Loucy (cell line): ENCODE results near the gene BCAR3.

Experiments used
- EZH2phosphoT487 ChIP-seq: fragments of 200-600 bp; IDR thresholded peaks from 2 replicates; pipeline ENCODE4 v1.6.1; 2018; ENCODE audit warnings: antibody characterized with exemption, mild to moderate bottlenecking, moderate library complexity, borderline replicate concordance
- TF ChIP-seq, protein P1 (sequence below): fragments of 200-600 bp; sonication (generic); conservative IDR thresholded peaks from 2 replicates; pipeline ENCODE4 v1.5.1; 2014; ENCODE audit warnings: mild to moderate bottlenecking, antibody characterized with exemption, low read length

DNA sequence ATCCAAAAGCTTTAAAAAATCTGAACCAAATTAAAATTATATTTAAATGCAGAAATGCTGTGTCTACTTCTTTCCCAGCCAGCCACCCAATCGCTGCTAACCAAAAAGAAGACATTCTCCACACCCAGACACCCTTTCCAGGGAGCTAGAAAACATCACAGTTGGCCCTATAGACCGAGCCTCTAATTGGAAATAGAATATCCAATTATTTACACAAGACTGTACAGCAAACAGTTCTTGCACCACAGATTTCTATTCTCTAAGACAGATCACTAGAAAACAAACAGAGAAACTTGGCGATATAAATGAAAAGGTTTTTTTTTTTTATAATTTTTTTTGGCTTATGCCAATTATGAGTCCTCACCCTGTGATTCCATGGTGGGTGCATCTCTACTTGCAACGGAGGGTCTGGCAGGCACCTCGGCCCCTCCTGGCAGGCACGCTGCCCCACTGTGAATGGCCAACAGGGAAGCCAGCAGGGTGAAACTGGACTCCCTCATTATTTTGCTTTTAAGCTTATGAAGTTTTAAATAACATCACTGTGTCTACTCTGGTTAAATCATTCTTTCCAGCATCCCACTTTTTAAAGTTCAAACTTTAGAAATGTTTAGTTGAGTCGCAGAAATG is 29.2 kb downstream of the BCAR3 start:
- TF ChIP-seq, protein P1, sequence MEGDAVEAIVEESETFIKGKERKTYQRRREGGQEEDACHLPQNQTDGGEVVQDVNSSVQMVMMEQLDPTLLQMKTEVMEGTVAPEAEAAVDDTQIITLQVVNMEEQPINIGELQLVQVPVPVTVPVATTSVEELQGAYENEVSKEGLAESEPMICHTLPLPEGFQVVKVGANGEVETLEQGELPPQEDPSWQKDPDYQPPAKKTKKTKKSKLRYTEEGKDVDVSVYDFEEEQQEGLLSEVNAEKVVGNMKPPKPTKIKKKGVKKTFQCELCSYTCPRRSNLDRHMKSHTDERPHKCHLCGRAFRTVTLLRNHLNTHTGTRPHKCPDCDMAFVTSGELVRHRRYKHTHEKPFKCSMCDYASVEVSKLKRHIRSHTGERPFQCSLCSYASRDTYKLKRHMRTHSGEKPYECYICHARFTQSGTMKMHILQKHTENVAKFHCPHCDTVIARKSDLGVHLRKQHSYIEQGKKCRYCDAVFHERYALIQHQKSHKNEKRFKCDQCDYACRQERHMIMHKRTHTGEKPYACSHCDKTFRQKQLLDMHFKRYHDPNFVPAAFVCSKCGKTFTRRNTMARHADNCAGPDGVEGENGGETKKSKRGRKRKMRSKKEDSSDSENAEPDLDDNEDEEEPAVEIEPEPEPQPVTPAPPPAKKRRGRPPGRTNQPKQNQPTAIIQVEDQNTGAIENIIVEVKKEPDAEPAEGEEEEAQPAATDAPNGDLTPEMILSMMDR = no peak
- no peak for TF ChIP-seq EZH2phosphoT487
